RWPE2 (cell line): ENCODE measurements around the gene HECTD4.

Experiments
- ATAC-seq: fragments of 200-7000 bp; cut with Tn5 transposase; 3 replicates; pipeline ENCODE4 v1.9.1; 2021; ENCODE audit warnings: low read depth
- DNase-seq: peaks from one replicate; pipeline ENCODE4 v3.0.0-alpha.2; 2020; ENCODE audit warnings: low spot score
- H3K27ac ChIP-seq: fragments of 450-650 bp; 2 replicates; pipeline ENCODE4 v1.5.1; 2017; ENCODE audit warnings: mild to moderate bottlenecking; ENCODE audit not compliant: poor library complexity, severe bottlenecking
- H3K27me3 ChIP-seq: fragments of 250-450 bp; sonication (Bioruptor Pico); 2 replicates; pipeline ENCODE4 v1.5.1; 2021; ENCODE audit warnings: mild to moderate bottlenecking, moderate library complexity; ENCODE audit not compliant: insufficient read depth, poor library complexity, severe bottlenecking
- H3K36me3 ChIP-seq: fragments of 250-450 bp; sonication (Bioruptor Pico); 2 replicates; pipeline ENCODE4 v1.5.1; 2020; ENCODE audit warnings: low read depth, mild to moderate bottlenecking, moderate library complexity
- H3K4me1 ChIP-seq: fragments of 250-450 bp; sonication (Bioruptor Pico); 2 replicates; pipeline ENCODE4 v1.5.1; 2021; ENCODE audit warnings: mild to moderate bottlenecking, moderate library complexity; ENCODE audit not compliant: insufficient read depth, poor library complexity, severe bottlenecking
- H3K4me3 ChIP-seq: fragments of 250-450 bp; sonication (Bioruptor Pico); 2 replicates; pipeline ENCODE4 v1.5.1; 2021; ENCODE audit warnings: mild to moderate bottlenecking, moderate library complexity; ENCODE audit not compliant: severe bottlenecking
- H3K9me3 ChIP-seq: fragments of 250-450 bp; sonication (Bioruptor Pico); 2 replicates; pipeline ENCODE4 v1.5.1; 2021; ENCODE audit warnings: mild to moderate bottlenecking, moderate library complexity; ENCODE audit not compliant: severe bottlenecking
- TF ChIP-seq, protein P1 (sequence below): fragments of 450-650 bp; IDR thresholded peaks from one replicate; pipeline ENCODE4 v1.5.1; 2017; ENCODE audit warnings: mild to moderate bottlenecking, moderate library complexity; ENCODE audit not compliant: poor library complexity, severe bottlenecking

Gene HECTD4

DNA sequence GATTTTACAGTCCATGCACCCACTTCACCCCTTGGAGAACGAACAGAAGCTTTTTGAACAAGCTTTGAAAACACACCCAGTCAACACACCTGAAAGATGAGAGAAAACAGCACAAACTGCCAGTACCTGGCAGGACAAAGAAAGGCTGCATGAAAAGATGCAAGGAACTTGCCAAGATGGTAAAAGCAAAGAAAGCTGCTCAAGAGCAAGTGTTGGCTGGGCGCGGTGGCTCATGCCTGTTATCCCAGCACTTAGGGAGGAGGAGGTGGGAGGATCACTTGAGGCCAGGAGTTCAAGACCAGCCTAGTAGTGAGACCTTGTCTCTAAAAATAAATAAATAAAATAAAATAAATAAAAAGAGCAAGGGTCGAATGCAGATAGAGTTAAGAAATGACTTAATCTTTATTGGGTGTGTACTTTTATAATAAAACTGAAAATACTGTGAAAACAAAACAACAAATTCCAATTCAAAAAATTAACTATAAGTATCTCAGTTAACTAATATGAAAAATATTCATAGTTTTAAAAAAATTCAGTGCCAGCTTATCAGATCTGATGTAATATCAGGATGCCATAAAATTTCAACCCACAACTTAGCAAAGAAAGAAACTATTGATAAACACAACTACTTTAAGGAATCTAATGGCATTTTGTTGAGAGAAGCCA, 59.2 kb downstream of the HECTD4 start:
- no peaks in the 10 kb centered on the region for H3K4me1 ChIP-seq
- ATAC-seq (no peak), DNase-seq (no peak)
- no peaks in the 10 kb centered on the region for H3K27me3 ChIP-seq
- TF ChIP-seq, protein P1, sequence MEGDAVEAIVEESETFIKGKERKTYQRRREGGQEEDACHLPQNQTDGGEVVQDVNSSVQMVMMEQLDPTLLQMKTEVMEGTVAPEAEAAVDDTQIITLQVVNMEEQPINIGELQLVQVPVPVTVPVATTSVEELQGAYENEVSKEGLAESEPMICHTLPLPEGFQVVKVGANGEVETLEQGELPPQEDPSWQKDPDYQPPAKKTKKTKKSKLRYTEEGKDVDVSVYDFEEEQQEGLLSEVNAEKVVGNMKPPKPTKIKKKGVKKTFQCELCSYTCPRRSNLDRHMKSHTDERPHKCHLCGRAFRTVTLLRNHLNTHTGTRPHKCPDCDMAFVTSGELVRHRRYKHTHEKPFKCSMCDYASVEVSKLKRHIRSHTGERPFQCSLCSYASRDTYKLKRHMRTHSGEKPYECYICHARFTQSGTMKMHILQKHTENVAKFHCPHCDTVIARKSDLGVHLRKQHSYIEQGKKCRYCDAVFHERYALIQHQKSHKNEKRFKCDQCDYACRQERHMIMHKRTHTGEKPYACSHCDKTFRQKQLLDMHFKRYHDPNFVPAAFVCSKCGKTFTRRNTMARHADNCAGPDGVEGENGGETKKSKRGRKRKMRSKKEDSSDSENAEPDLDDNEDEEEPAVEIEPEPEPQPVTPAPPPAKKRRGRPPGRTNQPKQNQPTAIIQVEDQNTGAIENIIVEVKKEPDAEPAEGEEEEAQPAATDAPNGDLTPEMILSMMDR, result no peak
- H3K4me3 ChIP-seq, result no peak overlapping the region
- no peak overlapping the region for H3K27ac ChIP-seq
- no peaks in the 10 kb centered on the region for H3K36me3 ChIP-seq
- no peaks in the 10 kb centered on the region for H3K9me3 ChIP-seq

DNA sequence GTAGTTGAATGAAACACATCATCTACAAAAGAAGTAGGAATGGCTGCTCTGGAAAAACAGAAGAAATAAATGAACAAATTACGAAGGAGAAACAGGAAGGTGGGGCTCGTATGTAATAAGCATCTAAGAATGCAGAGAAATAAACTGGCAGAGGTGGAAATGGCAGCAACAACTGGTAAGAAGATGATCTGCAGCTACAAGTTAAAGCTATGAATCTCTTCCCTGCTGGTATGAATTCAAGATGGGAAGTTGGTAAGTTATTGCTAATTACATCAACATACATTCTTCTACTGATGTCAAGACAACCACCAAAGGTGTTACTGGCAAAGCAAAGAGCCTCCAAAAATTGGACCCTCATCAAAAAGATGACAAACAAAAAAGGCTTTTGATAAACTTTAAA, 59.8 kb downstream of the HECTD4 start:
- Histone ChIP-seq H3K9me3 (no peaks in the 10 kb centered on the region), H3K27ac (no peak overlapping the region), H3K36me3 (no peaks in the 10 kb centered on the region), H3K27me3 (no peaks in the 10 kb centered on the region), H3K4me3 (no peak overlapping the region), H3K4me1 (no peaks in the 10 kb centered on the region)
- TF ChIP-seq, protein P1, result no peak
- DNase-seq (no peak), ATAC-seq (no peak; the same call in 2 of the 3 replicates)

DNA sequence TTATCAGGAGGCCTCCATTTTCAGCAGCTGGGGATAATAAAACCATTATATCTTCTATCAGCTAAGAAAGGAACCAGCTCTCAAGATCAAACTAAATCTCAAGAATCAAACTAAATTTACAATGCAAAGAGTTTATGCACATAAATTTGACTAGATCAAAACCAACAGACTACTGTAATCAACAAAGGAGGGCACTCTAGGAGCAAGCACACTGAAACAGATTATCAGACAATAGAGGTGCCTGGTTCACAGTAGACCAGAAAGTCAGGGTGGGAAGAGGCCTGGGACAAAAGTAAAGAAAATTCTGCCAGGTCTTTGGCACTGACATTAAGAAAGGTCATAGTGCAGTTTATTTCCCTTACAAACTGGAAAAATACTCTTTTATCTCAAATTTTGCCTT, 61.0 kb downstream of the HECTD4 start:
- ATAC-seq, result no peak
- Histone ChIP-seq H3K36me3 (no peaks in the 10 kb centered on the region), H3K27me3 (no peaks in the 10 kb centered on the region), H3K4me1 (no peaks in the 10 kb centered on the region), H3K27ac (no peak overlapping the region), H3K4me3 (no peak overlapping the region), H3K9me3 (no peaks in the 10 kb centered on the region)
- DNase-seq, result no peak
- TF ChIP-seq, protein P1, result no peak

DNA sequence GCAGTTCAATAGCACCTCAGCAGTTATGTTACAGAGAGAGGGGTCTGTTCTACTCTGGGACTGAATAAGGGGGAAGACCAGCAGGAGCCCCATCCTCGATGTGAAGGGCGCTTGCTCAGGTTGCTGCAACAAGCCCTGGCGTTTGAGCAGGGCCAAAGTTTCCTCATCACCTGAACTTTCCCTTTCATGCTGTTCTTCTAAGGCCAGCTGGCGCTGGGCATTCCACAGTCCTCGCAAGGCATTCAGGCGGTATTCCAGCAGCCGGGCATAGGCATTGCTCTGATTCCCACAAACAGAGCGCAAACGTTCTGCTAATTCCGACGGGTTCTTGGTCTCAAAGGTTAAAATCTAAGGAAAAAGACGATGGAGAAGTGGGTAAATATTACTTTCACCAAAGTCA, 62.8 kb downstream of the HECTD4 start:
- DNase-seq (no peak), ATAC-seq (no peak)
- TF ChIP-seq, protein P1, result no peak
- H3K27ac ChIP-seq, result no peak overlapping the region
- no peaks in the 10 kb centered on the region for H3K27me3 ChIP-seq
- no peak overlapping the region for H3K4me3 ChIP-seq
- H3K9me3 ChIP-seq, result no peaks in the 10 kb centered on the region
- no peaks in the 10 kb centered on the region for H3K4me1 ChIP-seq
- H3K36me3 ChIP-seq, result peaks cover 1% of the 10 kb centered on the region; the same call in 1 of the 2 replicates

DNA sequence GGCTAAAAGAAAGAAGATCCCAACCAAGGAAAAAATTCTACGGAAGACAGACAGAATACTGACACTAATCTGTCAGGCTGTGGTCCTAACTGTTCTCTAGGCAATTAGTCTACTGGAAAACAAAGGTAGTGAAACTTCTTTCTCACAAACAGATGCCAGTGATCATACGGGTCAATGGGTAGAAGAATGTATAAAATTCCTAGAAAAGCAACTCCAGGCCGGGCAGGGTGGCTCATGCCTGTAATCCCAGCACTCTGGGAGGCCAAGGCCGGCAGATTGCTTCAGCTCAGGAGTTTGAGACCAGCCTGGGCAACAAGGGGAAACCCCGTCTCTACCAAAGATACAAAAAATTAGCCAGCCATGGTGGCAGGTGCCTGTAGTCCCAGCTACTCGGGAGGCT, 64.8 kb downstream of the HECTD4 start:
- no peak for ATAC-seq
- Histone ChIP-seq H3K4me3 (no peak overlapping the region), H3K4me1 (no peaks in the 10 kb centered on the region), H3K27me3 (no peaks in the 10 kb centered on the region), H3K27ac (no peak overlapping the region), H3K36me3 (peaks cover 15% of the 10 kb centered on the region; the same call in 1 of the 2 replicates), H3K9me3 (no peaks in the 10 kb centered on the region)
- DNase-seq, result no peak
- TF ChIP-seq, protein P1, result no peak
